Fibroblast of mammary gland (primary cell): ENCODE results near the gene RSBN1L.

Experiments used
- DNase-seq: peaks from one replicate; pipeline ENCODE4 v3.0.0-alpha.2; 2010; ENCODE audit warnings: low read depth
- H3K4me3 ChIP-seq: 2 replicates; pipeline ENCODE4 v1.5.1; 2011; ENCODE audit warnings: low read depth, mild to moderate bottlenecking, low read length, moderate library complexity; ENCODE audit not compliant: control insufficient read depth
- CTCF ChIP-seq: conservative IDR thresholded peaks from 2 replicates; pipeline ENCODE4 v1.5.1; 2011; ENCODE audit warnings: low read depth, low read length, inconsistent platforms; ENCODE audit not compliant: control insufficient read depth, insufficient read depth

Gene RSBN1L

GRCh38 chr7:77823787-77824186, 127.5 kb downstream of the RSBN1L start:
- TF ChIP-seq CTCF: no peak
- no peak overlapping the region for H3K4me3 ChIP-seq
- DNase-seq: no peak

- H3K4me3 ChIP-seq: no peak overlapping the region
- DNase-seq: no peak
- TF ChIP-seq CTCF: no peak
Observed at GRCh38 chr7:77824636-77825035, 128.4 kb downstream of the RSBN1L start.

- no peak overlapping the region for H3K4me3 ChIP-seq
- TF ChIP-seq CTCF: no peak
- DNase-seq: no peak
Observed at GRCh38 chr7:77825131-77825530, 128.9 kb downstream of the RSBN1L start.

- no peak for DNase-seq
- no peak for TF ChIP-seq CTCF
- H3K4me3 ChIP-seq: no peak overlapping the region
Observed at GRCh38 chr7:77826300-77826699, 130.0 kb downstream of the RSBN1L start.

- no peak overlapping the region for H3K4me3 ChIP-seq
- TF ChIP-seq CTCF: no peak
- DNase-seq: no peak
Observed at GRCh38 chr7:77827999-77828398, 131.7 kb downstream of the RSBN1L start.

- H3K4me3 ChIP-seq: no peak overlapping the region
- no peak for DNase-seq
- TF ChIP-seq CTCF: no peak
Observed at GRCh38 chr7:77830649-77831355, 134.5 kb downstream of the RSBN1L start.

GRCh38 chr7:77831481-77831880, 135.2 kb downstream of the RSBN1L start:
- no peak overlapping the region for H3K4me3 ChIP-seq
- TF ChIP-seq CTCF: no peak
- no peak for DNase-seq
